SIG-M5 treated with dmso at 0.1 percent for 504 hours (cell line): ENCODE measurements around the gene SMAD3.

Source experiments
- DNase-seq: peaks from one replicate; lab custom pipeline; 2025; ENCODE audit not compliant: unreplicated experiment; lab: John Stamatoyannopoulos, UW

The SMAD3 gene

GRCh38 chr15:67176195-67176971 lies 111.0 kb downstream of the SMAD3 start:
- no peak for DNase-seq

- no peak for DNase-seq
Observed at GRCh38 chr15:67177752-67178151, 112.3 kb downstream of the SMAD3 start.

GRCh38 chr15:67178569-67179210 lies 113.3 kb downstream of the SMAD3 start:
- no peak for DNase-seq

GRCh38 chr15:67179411-67179995 lies 114.1 kb downstream of the SMAD3 start:
- no peak for DNase-seq

GRCh38 chr15:67180035-67180434 lies 114.6 kb downstream of the SMAD3 start:
- DNase-seq, result no peak

GRCh38 chr15:67180514-67181191 lies 115.3 kb downstream of the SMAD3 start:
- DNase-seq, result no peak

GRCh38 chr15:67181221-67181639 lies 115.8 kb downstream of the SMAD3 start:
- no peak for DNase-seq

GRCh38 chr15:67183443-67184169 lies 118.2 kb downstream of the SMAD3 start:
- DNase-seq, result no peak

- no peak for DNase-seq
Observed at GRCh38 chr15:67184208-67184925, 119.0 kb downstream of the SMAD3 start.

GRCh38 chr15:67185051-67185450 lies 119.6 kb downstream of the SMAD3 start:
- no peak for DNase-seq

- no peak for DNase-seq
Observed at GRCh38 chr15:67185621-67186225, 120.3 kb downstream of the SMAD3 start.

- DNase-seq, result no peak
Observed at GRCh38 chr15:67186226-67186649, 120.8 kb downstream of the SMAD3 start.

- no peak for DNase-seq
Observed at GRCh38 chr15:67186688-67187087, 121.3 kb downstream of the SMAD3 start.

GRCh38 chr15:67187351-67187854 lies 122.0 kb downstream of the SMAD3 start:
- DNase-seq, result no peak

GRCh38 chr15:67188551-67189218 lies 123.3 kb downstream of the SMAD3 start:
- DNase-seq, result no peak

- no peak for DNase-seq
Observed at GRCh38 chr15:67189326-67190051, 124.1 kb downstream of the SMAD3 start.

GRCh38 chr15:67190326-67190725 lies 124.9 kb downstream of the SMAD3 start:
- DNase-seq, result no peak

GRCh38 chr15:67190813-67191212 lies 125.4 kb downstream of the SMAD3 start:
- no peak for DNase-seq
